Urinary bladder (tissue), 4 donors: ENCODE data around the gene KATNB1. TPM values are rescaled to one million over a fixed set of nuclear protein-coding genes. Genes with fewer than 3 reads are reported as not detected.
"Not testable (repeated sequence)": the region's sequence is repeated elsewhere in the genome, so short reads cannot be mapped to it uniquely, and the experiment has no call there.

Experiments
- DNase-seq: peaks from one replicate; pipeline ENCODE4 v3.0.0-alpha.2; 2015; ENCODE audit errors: extremely low spot score
- H3K27ac ChIP-seq: one replicate; pipeline ENCODE4 v1.5.1; 2013; ENCODE audit warnings: low read depth, mild to moderate bottlenecking, moderate library complexity
- H3K36me3 ChIP-seq: one replicate; pipeline ENCODE4 v1.6.1; 2013; ENCODE audit warnings: mild to moderate bottlenecking, moderate library complexity; ENCODE audit not compliant: insufficient read depth
- H3K4me1 ChIP-seq: one replicate; pipeline ENCODE4 v1.6.1; 2013; ENCODE audit warnings: mild to moderate bottlenecking, moderate library complexity; ENCODE audit not compliant: insufficient read depth
- H3K4me3 ChIP-seq: one replicate; pipeline ENCODE4 v1.5.1; 2013; ENCODE audit warnings: low read depth, low read length
- WGBS: extraction: QIAGEN DNeasy Blood & Tissue Kit; methylation state at CpG from one replicate; pipeline ENCODE4 v1.1.7; 2013; 5-methylcytosine and 5-hydroxymethylcytosine counted together
- polyA plus RNA-seq: library from polyadenylated mRNA; stranded (reverse); fragments of 200-250 nt; gene quantifications from one replicate; pipeline ENCODE4 v1.2.3, GENCODE V29; 2013
- total RNA-seq: library from RNA; depleted of rRNA; stranded (reverse); fragments of >200 nt; gene quantifications from one replicate; pipeline ENCODE4 v1.2.3, GENCODE V29; 2014
- donor health status: healthy with polysubstance abuse.
- donor health status: healthy.

Gene KATNB1
- total and polyA plus RNA-seq, 2 donors: 11.9 to 15.0 TPM

GRCh38 chr16:57736419-57737351, 1.1 kb downstream of the KATNB1 start:
- no peaks in the 10 kb centered on the region for H3K4me1 ChIP-seq
- no peaks in the 10 kb centered on the region for H3K36me3 ChIP-seq
- DNase-seq: peak; percentile 64
- WGBS: 12% methylated on average over 23 of the region's 23 CpGs
- peak overlapping the region; percentile 67 for H3K4me3 ChIP-seq
- peak overlapping the region; percentile 15 for H3K27ac ChIP-seq

- H3K27ac ChIP-seq: no peak overlapping the region
- DNase-seq: no peak
- WGBS: 97% methylated on average over 7 of the region's 7 CpGs
- H3K4me1 ChIP-seq: no peaks in the 10 kb centered on the region
- no peaks in the 10 kb centered on the region for H3K36me3 ChIP-seq
- no peak overlapping the region for H3K4me3 ChIP-seq
These were observed 3.3 kb downstream of the KATNB1 start for GRCh38 chr16:57738844-57739243.

DNA sequence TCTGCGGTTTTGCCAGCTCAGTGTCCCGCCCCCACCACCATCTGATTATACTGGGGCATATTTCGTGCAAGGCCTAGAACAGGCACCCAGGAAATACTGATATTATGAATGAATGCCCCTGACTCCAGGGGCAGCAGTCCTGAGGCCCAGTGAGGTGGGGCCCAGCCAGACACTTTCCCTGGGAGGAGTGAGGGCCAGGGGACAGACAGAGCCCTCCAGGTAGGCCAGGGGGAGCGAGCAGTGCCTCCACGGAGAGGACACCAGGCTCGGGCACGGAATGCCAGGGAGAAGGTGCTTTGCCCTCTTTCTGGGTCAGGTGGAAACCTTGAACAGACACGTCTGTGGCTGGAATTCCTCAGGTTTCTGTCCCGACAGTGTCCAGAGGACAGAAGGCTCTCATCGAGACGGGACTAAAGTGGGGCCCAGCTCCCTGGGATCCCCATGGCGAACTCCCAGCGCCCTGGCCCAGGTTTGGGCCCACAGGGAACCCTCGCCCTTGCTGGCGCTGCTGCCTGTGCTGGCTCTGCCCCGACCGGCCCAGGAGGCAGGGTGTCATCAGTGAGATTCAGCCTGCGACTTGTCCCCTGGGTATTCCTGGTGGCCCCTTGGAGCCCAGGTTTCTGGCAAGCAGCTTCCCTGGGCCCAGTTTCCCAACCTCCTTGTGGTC, 4.3 kb downstream of the KATNB1 start:
- Histone ChIP-seq H3K4me1 (no peaks in the 10 kb centered on the region), H3K27ac (no peak overlapping the region), H3K36me3 (no peaks in the 10 kb centered on the region), H3K4me3 (no peak overlapping the region)
- DNase-seq: no peak
- 95% methylated on average over 18 of the region's 18 CpGs for WGBS

DNA sequence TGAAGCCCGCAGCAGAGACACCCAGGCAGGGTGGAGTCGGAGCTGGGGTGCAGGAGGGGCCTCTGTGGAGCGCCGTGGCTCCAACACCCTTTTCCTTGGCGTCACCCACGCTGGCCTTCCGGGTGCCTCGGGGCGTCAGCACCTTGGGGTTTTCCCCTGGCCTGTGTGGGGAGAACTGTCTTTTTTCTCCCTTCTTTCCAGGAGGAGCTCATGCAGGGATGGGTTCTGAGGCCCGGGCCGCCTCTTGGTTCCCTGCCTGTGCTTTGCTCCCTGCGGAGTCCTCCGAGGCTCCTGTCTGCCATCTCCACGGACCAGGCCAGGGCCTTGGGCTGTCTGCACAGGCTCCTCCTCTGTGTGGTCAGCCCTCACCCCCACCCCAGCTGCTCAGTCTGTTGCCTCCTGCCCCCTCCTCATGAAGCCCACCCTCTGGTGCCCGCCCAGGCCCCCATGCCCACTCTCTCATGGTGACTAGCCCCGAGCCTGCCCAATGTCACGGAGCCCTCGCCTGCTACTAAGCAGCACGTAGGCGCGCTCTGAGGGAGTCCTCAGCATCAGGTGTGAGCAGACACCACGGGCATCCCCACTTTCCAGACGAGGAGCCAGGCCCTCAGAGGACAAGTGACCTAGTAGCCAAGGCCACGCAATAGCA, 5.0 kb downstream of the KATNB1 start:
- H3K36me3 ChIP-seq: no peaks in the 10 kb centered on the region
- DNase-seq: no peak

GRCh38 chr16:57741660-57742191, 6.2 kb downstream of the KATNB1 start:
- Histone ChIP-seq H3K27ac (no peak overlapping the region), H3K4me3 (no peak overlapping the region), H3K36me3 (no peaks in the 10 kb centered on the region), H3K4me1 (no peaks in the 10 kb centered on the region)
- DNase-seq: no peak
- 82% methylated on average over 16 of the region's 16 CpGs for WGBS

More for the DNA sequence above, 5.0 kb downstream of the KATNB1 start:
- 93% methylated on average over 24 of the region's 24 CpGs for WGBS
- Histone ChIP-seq H3K27ac (no peak overlapping the region), H3K4me1 (no peaks in the 10 kb centered on the region), H3K4me3 (no peak overlapping the region)

- no peak overlapping the region for H3K4me3 ChIP-seq
- no peak for DNase-seq
These were observed 7.0 kb downstream of the KATNB1 start for GRCh38 chr16:57742543-57742942.

DNA sequence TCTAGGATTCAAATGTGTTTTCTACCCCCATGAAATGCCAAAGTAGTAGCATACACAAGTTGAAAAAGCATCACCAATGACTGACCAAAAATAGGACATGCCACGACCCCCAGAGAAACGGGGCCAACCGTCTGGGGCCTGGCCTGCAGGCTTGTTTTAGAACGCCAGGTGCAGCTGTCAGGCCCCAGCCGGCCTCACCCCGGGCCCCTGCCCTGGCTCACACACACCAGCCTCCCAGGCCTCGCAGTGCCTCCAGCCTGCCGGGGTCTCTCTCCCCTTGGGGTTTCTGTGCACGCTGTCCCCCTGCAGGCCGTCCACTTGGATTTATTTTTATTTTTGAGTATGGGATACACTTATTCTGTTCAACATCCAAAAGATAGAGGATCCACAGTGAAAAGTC, 7.9 kb downstream of the KATNB1 start:
- no peaks in the 10 kb centered on the region for H3K36me3 ChIP-seq
- DNase-seq: no peak

More at GRCh38 chr16:57742543-57742942, 7.0 kb downstream of the KATNB1 start:
- Histone ChIP-seq H3K4me1 (no peaks in the 10 kb centered on the region), H3K36me3 (no peaks in the 10 kb centered on the region), H3K27ac (no peak overlapping the region)
- WGBS: 84% methylated on average over 4 of the region's 4 CpGs

GRCh38 chr16:57743886-57744641, 8.5 kb downstream of the KATNB1 start:
- Histone ChIP-seq H3K4me3 (no peak overlapping the region), H3K4me1 (no peaks in the 10 kb centered on the region), H3K36me3 (no peaks in the 10 kb centered on the region), H3K27ac (no peak overlapping the region)
- no peak for DNase-seq
- WGBS: 88% methylated on average over 23 of the region's 23 CpGs

More for the DNA sequence above, 7.9 kb downstream of the KATNB1 start:
- Histone ChIP-seq H3K27ac (no peak overlapping the region), H3K4me3 (no peak overlapping the region), H3K4me1 (no peaks in the 10 kb centered on the region)
- WGBS: 82% methylated on average over 10 of the region's 10 CpGs

DNA sequence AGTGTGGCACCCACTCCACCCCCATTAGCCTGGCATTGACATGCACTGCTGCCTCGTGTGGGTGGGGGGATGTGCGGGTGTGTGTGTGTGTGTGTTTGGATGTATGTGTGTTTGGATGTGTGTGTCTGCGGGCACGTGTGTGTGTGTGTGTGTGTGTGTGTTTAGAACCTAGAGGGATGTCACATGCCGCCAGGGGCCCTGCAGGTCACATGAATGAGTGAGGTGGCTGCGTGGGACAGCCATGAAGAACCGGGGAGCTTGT, 9.0 kb downstream of the KATNB1 start:
- DNase-seq: no peak
- whole genome bisulfite sequencing: 90% methylated on average over 7 of the region's 7 CpGs
- no peaks in the 10 kb centered on the region for H3K36me3 ChIP-seq

GRCh38 chr16:57745768-57746167, 10.2 kb downstream of the KATNB1 start:
- no peak for DNase-seq
- H3K27ac ChIP-seq: no peak overlapping the region
- 95% methylated on average over 3 of the region's 3 CpGs for WGBS
- H3K4me3 ChIP-seq: no peak overlapping the region
- no peaks in the 10 kb centered on the region for H3K36me3 ChIP-seq
- no peaks in the 10 kb centered on the region for H3K4me1 ChIP-seq

More for the DNA sequence above, 9.0 kb downstream of the KATNB1 start:
- Histone ChIP-seq H3K27ac (no peak overlapping the region), H3K4me1 (no peaks in the 10 kb centered on the region), H3K4me3 (no peak overlapping the region)

- DNase-seq, H3K4me1 ChIP-seq, H3K4me3 ChIP-seq, H3K27ac ChIP-seq, H3K36me3 ChIP-seq: not testable (repeated sequence)
- WGBS: 93% methylated on average over 7 of the region's 7 CpGs
These were observed 10.7 kb downstream of the KATNB1 start for GRCh38 chr16:57746316-57746715.

DNA sequence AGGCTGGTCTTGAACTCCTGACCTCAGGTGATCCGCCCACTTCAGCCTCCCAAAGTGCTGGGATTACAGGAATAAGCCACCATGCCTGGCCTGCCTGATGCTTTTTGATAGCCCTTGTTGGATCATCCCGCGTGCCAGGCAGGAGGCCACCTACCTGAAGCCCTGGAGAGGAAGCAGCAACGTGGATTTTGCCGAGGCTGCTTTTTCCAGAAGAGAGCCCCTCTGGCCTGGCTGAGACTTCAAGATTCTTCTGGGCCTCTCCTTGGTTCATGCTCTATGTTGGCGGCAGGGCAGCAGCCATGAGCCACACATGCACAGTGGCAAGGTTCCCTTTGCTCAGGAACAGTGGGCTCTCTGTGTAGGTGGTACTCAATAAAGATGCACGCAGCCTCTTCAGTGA, 11.5 kb downstream of the KATNB1 start:
- Histone ChIP-seq H3K4me1 (no peaks in the 10 kb centered on the region), H3K36me3 (no peaks in the 10 kb centered on the region), H3K4me3 (no peak overlapping the region), H3K27ac (no peak overlapping the region)
- no peak for DNase-seq
- WGBS: 90% methylated on average over 7 of the region's 7 CpGs

DNA sequence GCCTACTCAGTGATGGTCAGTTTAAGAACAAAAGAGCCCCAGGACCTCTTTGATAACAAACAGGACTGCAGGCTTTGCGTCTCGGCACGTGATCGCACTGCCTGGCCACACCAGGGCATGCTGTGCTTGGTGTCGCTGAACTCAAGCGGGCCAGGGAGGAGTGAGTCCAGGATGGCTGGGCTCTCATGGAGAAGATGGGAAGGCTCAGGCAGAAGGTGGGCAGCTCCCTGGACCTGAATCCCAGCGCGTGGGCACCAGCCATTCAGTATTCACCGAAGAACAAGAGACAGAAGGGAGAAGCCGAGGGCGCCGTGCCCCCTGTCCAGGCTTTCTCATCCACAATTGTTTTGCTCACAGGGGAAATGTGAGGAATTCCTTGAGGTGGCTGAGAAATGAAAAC, 11.9 kb downstream of the KATNB1 start:
- DNase-seq: no peak
- WGBS: 91% methylated on average over 12 of the region's 12 CpGs
- Histone ChIP-seq H3K4me1 (no peaks in the 10 kb centered on the region), H3K36me3 (no peaks in the 10 kb centered on the region), H3K27ac (no peak overlapping the region), H3K4me3 (no peak overlapping the region)
